GM18508 (cell line): ENCODE measurements around the gene CAP2.
"Not testable (repeated sequence)": the region's sequence is repeated elsewhere in the genome, so short reads cannot be mapped to it uniquely, and the experiment has no call there.

Experiments
- ATAC-seq: cut with Tn5 transposase; IDR thresholded peaks from one replicate; pipeline ENCODE4 v1.9.1; 2021; ENCODE audit warnings: moderate number of reproducible peaks; ENCODE audit not compliant: insufficient read depth, unreplicated experiment

The CAP2 gene

GRCh38 chr6:17493286-17493685, 99.9 kb downstream of the CAP2 start:
- ATAC-seq: no peak

GRCh38 chr6:17494177-17494576, 100.8 kb downstream of the CAP2 start:
- ATAC-seq: no peak

- ATAC-seq: no peak
These were observed 101.5 kb downstream of the CAP2 start for GRCh38 chr6:17494919-17495318.

GRCh38 chr6:17497535-17498095, 104.2 kb downstream of the CAP2 start:
- ATAC-seq: no peak

GRCh38 chr6:17501442-17501841, 108.0 kb downstream of the CAP2 start:
- ATAC-seq: no peak

- no peak for ATAC-seq
These were observed 108.7 kb downstream of the CAP2 start for GRCh38 chr6:17501982-17502704.

GRCh38 chr6:17503051-17503450, 109.7 kb downstream of the CAP2 start:
- no peak for ATAC-seq

- ATAC-seq: no peak
These were observed 110.6 kb downstream of the CAP2 start for GRCh38 chr6:17504005-17504404.

GRCh38 chr6:17505062-17505476, 111.7 kb downstream of the CAP2 start:
- no peak for ATAC-seq

- ATAC-seq: no peak
These were observed 112.4 kb downstream of the CAP2 start for GRCh38 chr6:17505767-17506280.

GRCh38 chr6:17506531-17506930, 113.1 kb downstream of the CAP2 start:
- no peak for ATAC-seq

- no peak for ATAC-seq
These were observed 113.6 kb downstream of the CAP2 start for GRCh38 chr6:17506962-17507361.

- ATAC-seq: no peak
These were observed 117.7 kb downstream of the CAP2 start for GRCh38 chr6:17511084-17511483.

- ATAC-seq: no peak
These were observed 118.2 kb downstream of the CAP2 start for GRCh38 chr6:17511580-17511979.

- ATAC-seq: no peak
These were observed 125.7 kb downstream of the CAP2 start for GRCh38 chr6:17519120-17519519.

GRCh38 chr6:17525637-17526036, 132.2 kb downstream of the CAP2 start:
- ATAC-seq: no peak

- no peak for ATAC-seq
These were observed 133.7 kb downstream of the CAP2 start for GRCh38 chr6:17527076-17527475.

GRCh38 chr6:17530321-17530835, 137.0 kb downstream of the CAP2 start:
- no peak for ATAC-seq

- peak; percentile 77 for ATAC-seq
These were observed 143.2 kb downstream of the CAP2 start for GRCh38 chr6:17536586-17536985.

GRCh38 chr6:17542243-17542642, 148.8 kb downstream of the CAP2 start:
- no peak for ATAC-seq

- ATAC-seq: not testable (repeated sequence)
These were observed 152.3 kb downstream of the CAP2 start for GRCh38 chr6:17545681-17546080.
